T47D (cell line): ENCODE data around the gene FHIP2A.

Experiments
- DNase-seq, 2 experiments: peaks; one replicate each; pipeline versions ENCODE4 v3.0.0 to v3.0.0-alpha.2; 2011 to 2012; ENCODE audit warnings: low read depth in 1 of 2, low spot score in 1 of 2
- JUND ChIP-seq: IDR thresholded peaks from 2 replicates; pipeline ENCODE4 v1.6.1; 2012; ENCODE audit warnings: low read depth
- in situ Hi-C: cut with HindIII; loops from 2 replicates; pipeline ENCODE4 v1.10.0; 2016; ENCODE audit warnings: low sequenced_read_pairs, low pct_unique_long_range_greater_than_20kb

Gene FHIP2A

DNA sequence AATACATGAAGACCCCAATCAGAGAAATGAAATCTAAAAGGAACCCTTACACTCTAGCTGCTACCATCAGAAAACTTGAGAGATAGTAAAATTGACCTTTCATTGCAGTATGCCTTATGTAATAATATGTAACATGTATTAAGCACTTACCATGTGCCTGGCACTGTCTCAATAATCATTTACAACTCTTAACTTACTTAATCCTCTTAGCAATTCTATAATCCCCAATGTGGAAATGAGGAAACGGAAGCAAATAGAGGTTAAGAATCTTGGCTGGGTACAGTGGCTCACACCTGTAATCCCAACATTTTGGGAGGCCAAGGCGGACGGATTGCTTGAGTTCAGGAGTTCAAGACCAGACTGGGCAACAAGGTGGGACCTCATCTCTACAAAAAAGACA is 29.8 kb upstream of the FHIP2A start:
- DNase-seq, result no peak
- TF ChIP-seq JUND, result no peak
- in situ Hi-C loops, result no loop called here

DNA sequence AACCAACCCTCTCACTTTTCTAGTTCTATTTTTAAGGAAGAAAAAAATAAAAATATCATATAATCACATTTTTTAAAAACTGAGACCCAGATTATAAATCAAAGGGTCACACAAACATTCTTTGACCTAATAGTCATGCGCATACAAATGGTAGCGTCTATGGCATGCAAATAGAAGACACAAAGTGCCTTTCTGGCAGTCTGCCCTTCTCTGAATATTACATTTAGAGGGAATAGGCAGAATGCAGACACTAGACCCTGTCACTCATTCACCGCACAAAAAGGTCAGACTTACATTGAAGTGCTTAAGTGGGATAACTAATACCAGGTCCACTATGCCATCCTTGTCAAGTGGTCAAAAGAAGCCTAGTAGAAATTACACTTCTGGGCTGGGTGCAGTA is 26.5 kb upstream of the FHIP2A start:
- TF ChIP-seq JUND, result no peak
- in situ Hi-C loops, result no loop called here
- DNase-seq, result no peak

DNA sequence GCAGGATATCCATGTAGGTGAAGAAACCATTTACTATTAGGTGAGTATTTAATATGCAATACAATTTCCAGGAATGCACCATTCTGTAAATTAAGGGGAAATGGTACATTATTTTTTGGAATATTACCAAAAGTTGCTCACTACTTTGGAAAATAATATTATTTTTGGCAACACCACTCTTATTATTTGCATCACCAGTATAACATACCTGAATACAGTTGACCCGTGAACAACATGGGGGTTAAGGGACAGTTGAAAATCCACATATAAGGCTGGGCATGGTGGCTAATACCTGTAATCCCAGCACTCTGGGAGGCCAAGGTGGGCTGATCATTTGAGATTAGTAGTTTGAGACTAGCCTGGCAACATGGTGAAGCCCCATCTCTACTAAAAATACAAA is 21.2 kb upstream of the FHIP2A start:
- no peak for DNase-seq
- in situ Hi-C loops, result no loop called here
- no peak for TF ChIP-seq JUND

DNA sequence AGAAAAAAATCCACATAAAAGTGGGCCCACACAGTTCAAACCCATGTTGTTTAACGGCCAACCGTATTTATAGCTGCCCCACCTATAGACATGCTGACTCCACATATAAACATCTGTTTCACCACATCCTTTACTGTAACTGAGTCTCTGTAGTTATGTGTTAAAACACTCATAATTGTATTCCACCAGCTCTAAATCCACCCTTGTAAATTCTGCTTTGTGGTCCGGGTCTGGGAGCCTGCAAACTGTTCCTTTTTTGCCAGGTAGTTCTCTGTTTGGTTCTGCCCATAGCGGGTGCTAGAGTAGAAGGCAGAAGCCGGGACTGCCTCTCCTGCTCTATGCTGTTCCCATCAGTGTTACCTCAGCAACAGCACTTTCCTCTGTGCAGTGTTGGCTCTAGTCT is 20.2 kb upstream of the FHIP2A start:
- in situ Hi-C loops, result no loop called here
- DNase-seq, result no peak
- no peak for TF ChIP-seq JUND

DNA sequence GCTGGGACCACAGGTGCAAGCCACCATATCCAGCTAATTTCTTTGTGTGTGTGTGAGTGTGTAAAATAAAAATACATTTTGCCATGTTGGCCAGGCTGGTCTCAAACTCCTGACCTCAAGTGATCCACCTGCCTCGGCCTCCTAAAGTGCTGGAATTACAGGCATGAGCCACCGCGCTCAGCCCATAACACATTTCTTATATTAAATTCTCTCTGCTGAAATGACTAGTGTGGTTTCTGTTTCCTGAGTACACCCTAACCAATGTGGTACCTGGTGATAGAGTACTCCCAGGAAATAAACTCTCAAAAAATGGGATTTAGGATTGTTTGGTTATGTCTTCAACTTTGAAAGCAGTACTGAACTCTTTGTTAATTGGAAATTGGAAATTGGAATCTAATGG is 19.4 kb upstream of the FHIP2A start:
- in situ Hi-C loops, result no loop called here
- no peak for DNase-seq
- TF ChIP-seq JUND, result no peak

DNA sequence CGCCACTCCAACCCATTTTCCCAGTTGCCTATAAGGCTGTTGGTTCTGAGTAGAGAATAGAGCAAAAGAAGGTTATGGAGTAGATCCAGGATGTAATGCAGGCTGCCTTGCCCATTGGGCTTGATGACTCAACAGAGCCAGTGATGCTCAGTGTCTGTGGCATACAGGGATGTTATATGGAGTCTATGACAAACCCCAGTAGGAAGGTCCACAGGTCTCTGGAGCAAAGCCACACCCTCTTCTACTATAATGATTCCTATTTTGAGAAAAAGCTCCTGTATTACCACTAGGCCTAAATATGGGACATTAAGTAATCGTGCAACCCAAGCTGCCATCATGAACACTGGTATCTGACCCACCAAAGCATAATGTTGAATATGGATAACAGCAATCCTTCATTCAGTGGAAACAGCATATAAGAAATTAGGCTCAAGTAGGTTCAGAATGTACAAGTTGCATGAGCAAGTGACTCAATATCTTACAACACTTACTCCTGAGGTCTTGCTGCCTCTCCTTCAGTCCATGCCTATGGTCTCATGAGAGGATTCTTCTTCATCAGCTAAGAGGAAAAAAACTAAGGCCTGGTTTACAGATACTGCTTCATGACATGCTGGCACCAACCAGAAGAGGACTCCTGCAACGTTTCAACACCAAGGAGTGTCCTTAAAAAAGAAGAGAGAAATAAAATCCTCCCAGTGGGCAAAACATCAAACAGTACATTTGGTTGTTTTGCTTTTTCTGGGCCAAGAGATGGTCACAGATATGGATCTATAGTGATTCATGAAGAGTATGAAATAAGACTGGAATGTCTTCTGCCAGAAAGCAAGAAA is 14.8 kb upstream of the FHIP2A start:
- in situ Hi-C loops, result no loop called here
- no peak for TF ChIP-seq JUND
- no peak for DNase-seq

DNA sequence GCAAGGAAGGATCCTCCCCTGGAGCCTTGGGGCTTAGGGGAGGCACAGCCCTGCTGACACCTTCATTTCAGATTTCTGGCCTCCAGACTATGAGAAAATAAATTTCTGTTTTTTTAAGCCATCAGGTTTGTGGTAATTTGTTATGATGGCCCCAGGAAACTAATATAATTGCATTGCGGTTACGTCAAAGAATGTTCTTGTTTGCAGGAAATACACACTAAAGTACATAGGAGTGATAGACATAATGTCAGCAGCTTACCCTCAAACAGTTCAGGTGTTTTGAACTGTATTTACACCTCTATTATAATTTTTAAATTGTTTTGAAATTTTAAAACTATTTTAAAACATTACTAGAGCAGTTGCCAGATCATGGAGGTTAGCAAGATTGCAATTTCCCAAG is 12.6 kb upstream of the FHIP2A start:
- no peak for TF ChIP-seq JUND
- DNase-seq, result no peak
- in situ Hi-C loops, result no loop called here

DNA sequence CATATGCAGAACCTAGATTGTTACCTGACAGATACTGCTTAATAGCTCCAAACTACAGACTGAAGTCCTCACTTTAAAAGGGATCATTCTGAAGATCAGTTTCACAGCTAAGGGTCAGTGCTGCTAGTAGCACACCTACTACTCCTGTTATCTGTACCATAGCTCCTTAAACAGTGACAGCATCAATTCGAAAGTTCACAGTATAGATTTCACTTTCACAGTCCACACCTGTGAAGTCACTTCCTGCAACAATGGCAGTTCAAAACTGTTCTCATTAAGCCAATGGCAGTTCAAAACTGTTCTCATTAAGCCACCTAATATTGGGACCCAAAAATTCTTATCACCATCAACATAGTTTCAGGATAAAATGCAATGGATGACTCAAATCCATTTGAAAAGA is 10.7 kb upstream of the FHIP2A start:
- no peak for DNase-seq
- TF ChIP-seq JUND, result no peak
- in situ Hi-C loops, result no loop called here

DNA sequence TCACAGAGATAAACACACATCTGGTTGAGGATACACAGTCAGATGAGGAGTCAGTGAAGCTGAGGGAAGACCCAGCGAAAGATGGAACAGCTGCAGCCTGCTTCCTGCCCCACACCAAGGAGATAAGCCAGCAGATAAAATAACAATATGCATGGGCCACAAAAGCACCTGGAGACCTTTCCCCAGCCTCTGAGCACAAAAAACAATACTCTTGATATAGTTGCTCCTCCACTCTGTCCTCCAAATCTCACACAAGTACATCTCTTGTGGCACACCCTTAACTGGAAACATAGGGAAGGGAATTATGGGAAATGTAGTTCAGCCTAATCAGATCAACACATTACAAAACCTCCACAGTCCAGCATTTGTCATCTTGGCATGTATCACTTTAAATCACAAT is 9.7 kb upstream of the FHIP2A start:
- in situ Hi-C loops, result no loop called here
- TF ChIP-seq JUND, result no peak
- no peak for DNase-seq

DNA sequence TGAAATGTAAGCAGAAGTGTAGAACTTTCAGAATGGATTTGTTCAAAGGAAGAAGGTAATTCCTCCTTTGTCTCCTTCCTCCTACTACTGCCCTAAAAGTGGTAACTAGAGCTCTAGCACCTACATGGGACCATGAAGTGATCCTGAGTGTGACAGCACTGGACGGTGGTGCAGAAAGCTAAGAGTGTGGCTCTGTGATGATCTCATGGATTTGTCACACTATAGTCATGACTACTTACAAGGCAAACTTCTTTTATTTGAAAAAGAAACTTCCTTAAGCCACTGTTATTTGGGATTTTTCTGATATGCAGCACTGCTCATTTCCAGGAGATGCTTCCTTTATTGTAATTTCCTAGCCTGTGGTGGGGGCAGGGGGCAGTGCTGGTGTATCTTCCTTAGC is 5.8 kb upstream of the FHIP2A start:
- TF ChIP-seq JUND, result no peak
- in situ Hi-C loops, result no loop called here
- DNase-seq, result no peak

DNA sequence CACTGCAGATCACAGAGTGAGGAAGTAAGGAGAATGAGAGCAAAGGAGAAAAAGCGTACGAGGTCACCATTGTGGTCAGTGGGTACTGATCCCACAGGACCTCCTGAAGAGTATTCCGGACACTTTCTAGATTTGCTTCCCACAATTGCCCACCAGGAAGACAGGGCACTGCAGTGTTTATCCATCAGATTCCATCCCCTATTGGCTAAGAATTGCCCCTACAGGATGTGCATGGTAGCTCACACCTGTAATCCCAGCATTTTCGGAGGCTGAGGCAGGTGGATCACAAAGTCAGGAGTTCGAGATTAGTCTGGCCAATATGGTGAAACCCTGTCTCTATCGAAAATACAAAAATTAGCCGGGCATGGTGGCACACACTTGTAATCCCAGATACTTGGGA is 5.3 kb upstream of the FHIP2A start:
- no peak for TF ChIP-seq JUND
- in situ Hi-C loops, result no loop called here
- no peak for DNase-seq

DNA sequence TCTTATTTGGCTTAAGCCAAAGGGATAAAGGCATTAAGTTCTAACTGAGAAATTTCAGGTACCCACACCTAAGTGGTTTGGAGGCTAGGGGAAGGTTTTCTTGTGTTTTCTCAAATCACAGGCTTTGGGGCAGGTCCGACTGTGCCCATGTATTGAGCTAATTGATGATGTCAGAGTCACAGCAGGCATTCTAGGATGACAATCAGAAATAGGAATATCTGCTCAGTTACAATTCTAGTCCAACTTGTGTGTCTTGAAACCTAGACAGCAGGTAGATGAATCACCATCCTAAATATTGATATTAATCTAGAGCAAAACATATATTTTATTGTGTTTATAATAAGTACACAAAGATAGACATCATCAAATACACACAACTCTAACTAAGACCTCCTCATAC is 2.3 kb upstream of the FHIP2A start:
- peak in 1 of 2 experiments; percentile 37 for DNase-seq
- in situ Hi-C loops, result no loop called here
- peak; percentile 41; the same call in 1 of the 2 replicates for TF ChIP-seq JUND

DNA sequence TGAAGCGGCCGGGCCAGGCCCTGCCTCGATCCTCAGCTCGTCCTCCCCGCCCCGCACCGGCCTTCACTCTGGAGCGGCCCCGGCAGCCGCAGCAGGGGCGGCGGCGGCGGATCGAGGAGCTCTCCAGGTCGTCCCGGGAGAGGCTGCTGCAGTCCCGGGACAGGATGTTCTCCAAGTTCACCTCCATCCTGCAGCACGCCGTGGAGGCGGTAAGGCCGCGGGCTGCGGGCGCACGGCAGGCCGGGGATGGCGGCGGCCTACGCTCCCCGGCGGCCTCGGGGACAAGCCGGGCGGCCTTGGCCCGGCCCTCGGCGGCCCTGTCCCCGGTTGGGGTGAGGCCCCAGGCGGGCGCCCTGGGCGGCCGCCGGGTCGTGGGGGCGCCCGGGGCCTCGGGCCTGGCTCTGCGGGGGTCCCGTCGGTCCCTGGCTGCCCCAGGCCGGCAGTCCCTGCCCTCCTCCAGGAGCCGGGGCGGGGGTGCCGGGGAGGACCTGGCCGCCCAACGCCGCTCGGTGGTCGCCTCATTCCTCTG is 399 bp downstream of the FHIP2A start:
- DNase-seq, result no peak
- in situ Hi-C loops, result no loop called here
- no peak for TF ChIP-seq JUND

DNA sequence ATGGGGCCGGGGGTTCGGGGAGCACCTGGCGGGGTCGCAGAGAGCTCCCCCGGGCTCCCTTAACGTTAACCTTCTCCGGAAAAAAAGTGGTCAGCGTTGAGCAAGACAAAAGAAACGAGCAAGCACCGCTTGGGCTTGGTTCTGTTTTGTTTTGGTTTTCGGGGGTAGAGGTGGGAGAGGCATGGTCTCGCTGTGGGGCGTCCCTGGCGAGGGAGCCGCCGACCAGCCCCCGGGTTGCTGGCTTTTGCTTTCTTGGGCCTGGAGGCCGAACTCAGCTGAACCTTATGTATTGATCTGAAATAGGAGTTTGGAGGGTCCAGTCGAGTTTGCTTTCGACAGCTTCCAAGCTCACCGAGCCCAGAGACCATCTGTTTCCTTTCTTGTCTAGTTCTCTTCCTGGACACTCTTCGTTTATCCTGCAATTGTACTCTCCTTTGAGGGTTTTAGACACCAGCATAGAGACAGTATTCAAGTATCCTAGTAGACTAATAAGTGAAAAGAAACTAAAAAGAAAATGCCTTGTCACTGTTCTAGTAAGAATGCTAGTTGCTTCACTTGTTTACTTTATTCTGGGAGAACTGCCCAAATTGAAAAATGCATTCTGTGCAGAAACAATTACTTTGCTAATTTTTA is 980 bp downstream of the FHIP2A start:
- DNase-seq, result peak in 1 of 2 experiments; percentile 29
- TF ChIP-seq JUND, result no peak
- in situ Hi-C loops, result no loop called here
